Activated naive CD8-positive, alpha-beta T cell (primary cell): ENCODE measurements around the gene GDPGP1.

ENCODE experiments used
- H3K27ac Mint-ChIP-seq: one replicate; pipeline ENCODE4 v1.8.0; 2021; ENCODE audit warnings: mixed read lengths
- H3K27me3 Mint-ChIP-seq: one replicate; pipeline ENCODE4 v1.8.0; 2021; ENCODE audit warnings: mixed read lengths
- H3K36me3 Mint-ChIP-seq: one replicate; pipeline ENCODE4 v1.8.0; 2021; ENCODE audit warnings: mixed read lengths
- H3K4me1 Mint-ChIP-seq: one replicate; pipeline ENCODE4 v1.8.0; 2021; ENCODE audit warnings: low read depth, mixed read lengths
- H3K4me3 Mint-ChIP-seq: one replicate; pipeline ENCODE4 v1.8.0; 2021; ENCODE audit warnings: mild to moderate bottlenecking, mixed read lengths
- H3K9me3 Mint-ChIP-seq: one replicate; pipeline ENCODE4 v1.8.0; 2021; ENCODE audit warnings: low read depth, mixed read lengths

Gene GDPGP1

DNA sequence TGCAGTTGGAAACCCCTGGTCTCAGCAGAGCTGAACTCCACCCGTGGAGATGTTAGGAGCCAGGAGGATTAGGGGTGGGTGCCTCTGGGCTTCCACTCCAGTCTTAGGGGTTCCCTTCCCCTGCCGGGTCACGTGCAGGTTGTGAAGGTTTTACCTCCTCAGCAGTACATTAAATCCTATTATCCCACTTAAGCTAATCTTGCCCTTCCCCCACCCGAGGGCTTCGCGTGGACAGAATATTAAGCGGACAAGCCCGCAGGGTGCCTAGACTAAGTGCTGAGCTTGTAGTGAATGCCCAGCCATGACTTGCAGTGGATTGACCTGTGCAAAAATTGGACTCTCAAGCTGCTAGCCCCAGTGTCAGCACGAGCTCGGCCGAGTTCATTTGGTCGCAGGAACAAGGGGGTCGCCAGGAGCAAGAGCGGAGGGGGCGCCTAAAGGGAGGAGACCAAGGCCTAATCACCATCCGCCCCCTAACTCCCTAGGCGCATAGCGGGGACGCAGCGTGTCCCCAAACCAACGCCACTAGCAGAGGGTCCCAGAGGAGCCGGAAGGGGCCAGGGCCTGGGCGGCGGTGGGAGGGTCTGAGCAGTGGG is 33.4 kb upstream of the GDPGP1 start:
- Mint-ChIP-seq H3K36me3 (no peaks in the 10 kb centered on the region), H3K9me3 (no peaks in the 10 kb centered on the region), H3K4me3 (peak overlapping the region; percentile 91), H3K4me1 (peaks cover 21% of the 10 kb centered on the region), H3K27ac (peak overlapping the region; percentile 82), H3K27me3 (no peaks in the 10 kb centered on the region)

DNA sequence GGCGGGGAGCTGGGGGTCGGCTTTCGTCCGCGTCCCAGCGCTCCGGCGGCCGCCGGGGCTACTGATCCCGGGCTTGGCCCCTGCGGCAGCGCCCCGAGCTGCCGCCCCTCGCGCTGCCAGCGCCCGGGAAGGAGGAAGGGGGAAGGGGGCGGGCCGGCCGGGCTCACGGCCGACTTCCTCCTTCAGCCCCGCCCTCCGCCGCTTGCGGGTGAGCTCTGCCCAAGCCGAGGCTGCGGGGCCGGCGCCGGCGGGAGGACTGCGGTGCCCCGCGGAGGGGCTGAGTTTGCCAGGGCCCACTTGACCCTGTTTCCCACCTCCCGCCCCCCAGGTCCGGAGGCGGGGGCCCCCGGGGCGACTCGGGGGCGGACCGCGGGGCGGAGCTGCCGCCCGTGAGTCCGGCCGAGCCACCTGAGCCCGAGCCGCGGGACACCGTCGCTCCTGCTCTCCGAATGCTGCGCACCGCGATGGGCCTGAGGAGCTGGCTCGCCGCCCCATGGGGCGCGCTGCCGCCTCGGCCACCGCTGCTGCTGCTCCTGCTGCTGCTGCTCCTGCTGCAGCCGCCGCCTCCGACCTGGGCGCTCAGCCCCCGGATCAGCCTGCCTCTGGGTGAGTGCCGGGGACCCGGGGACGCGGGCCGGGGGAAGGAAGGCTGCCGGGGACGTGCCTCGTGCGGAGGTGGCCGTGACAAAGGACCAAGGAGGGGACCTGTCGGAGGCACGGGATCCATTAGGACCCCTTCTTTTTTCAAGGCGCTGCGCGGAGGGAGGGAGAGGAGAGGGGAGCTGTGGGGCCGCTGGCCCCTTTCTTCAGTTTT is 32.7 kb upstream of the GDPGP1 start, which contains the start of gene SEMA4B:
Gene SEMA4B (plus strand): TSS at position 201 of the 814 bp plus-strand sequence. CDS start 249 bp downstream, at position 450.
- Mint-ChIP-seq H3K27me3 (no peaks in the 10 kb centered on the region), H3K27ac (peak within 1 kb of the TSS; percentile 82), H3K36me3 (no peaks in the 10 kb centered on the region), H3K4me1 (peaks cover 21% of the 10 kb centered on the region), H3K4me3 (peak within 1 kb of the TSS; percentile 91), H3K9me3 (no peaks in the 10 kb centered on the region)

DNA sequence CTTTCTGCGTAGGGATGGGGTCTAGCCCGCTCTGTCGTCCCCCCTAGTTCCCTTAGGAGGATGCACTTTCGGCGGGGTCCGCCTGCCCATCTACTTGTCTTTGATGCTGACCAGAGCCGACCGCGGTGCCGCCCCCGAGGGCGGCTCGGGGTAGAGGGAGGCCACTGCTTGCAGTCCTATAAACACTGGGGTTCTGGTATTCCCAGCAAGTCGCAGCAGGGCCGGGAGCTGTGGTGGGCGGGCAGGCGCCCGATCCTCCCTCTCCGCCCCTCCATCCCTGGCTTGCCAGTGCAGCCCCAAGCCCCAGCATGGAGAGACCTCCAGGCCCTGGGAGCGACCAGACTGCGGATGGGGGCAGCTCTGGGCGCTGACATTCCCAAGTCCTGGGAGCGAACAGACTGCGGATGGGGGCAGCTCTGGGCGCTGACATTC is 32.0 kb upstream of the GDPGP1 start:
- Mint-ChIP-seq H3K4me3 (peak overlapping the region; percentile 90), H3K9me3 (no peaks in the 10 kb centered on the region), H3K36me3 (no peaks in the 10 kb centered on the region), H3K27ac (peak overlapping the region; percentile 28), H3K4me1 (peaks cover 21% of the 10 kb centered on the region), H3K27me3 (no peaks in the 10 kb centered on the region)

DNA sequence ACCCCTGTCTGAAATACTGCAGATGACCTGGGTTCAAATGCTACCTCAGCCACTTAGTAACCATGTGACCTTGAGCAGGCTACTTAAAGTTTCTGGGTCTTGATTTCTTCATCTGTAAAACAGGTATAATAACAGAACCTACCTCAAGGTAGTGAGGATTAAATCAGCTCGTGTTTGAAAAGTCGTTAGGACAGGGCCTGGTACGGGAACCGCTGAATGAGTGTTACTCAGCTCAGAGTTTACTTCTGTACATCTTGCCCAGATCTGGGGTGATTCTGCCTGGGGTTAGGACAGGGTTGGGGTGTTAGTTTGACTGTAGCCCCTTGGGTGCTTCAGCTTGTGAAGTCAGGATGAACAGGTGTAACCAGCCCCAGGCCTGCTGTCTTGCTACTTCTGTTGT is 31.1 kb upstream of the GDPGP1 start:
- Mint-ChIP-seq H3K36me3 (no peaks in the 10 kb centered on the region), H3K27me3 (no peaks in the 10 kb centered on the region), H3K9me3 (no peaks in the 10 kb centered on the region), H3K4me3 (peak overlapping the region; percentile 90), H3K27ac (no peak overlapping the region), H3K4me1 (peaks cover 21% of the 10 kb centered on the region)

DNA sequence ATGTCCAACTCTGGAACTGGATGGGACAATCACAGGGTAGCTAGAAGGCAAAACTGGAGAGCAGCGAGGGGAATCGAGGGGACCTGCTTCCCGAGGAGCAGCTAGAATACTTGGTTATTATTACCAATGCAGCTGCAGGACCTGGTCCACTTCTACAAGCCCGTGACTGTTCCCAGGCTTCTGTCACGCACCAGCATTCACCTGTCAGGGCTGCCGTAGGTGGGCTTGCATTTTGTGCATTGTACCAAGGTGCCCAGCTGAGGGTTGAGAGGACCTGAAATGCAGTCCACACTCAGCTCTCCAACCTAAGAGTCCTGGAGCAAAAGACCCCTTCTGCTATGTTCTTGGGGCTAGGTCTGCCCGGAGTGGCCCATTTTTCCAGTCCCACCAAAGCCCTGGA is 30.5 kb upstream of the GDPGP1 start:
- Mint-ChIP-seq H3K9me3 (no peaks in the 10 kb centered on the region), H3K4me3 (no peak overlapping the region), H3K27me3 (no peaks in the 10 kb centered on the region), H3K27ac (no peak overlapping the region), H3K4me1 (peaks cover 19% of the 10 kb centered on the region), H3K36me3 (no peaks in the 10 kb centered on the region)

DNA sequence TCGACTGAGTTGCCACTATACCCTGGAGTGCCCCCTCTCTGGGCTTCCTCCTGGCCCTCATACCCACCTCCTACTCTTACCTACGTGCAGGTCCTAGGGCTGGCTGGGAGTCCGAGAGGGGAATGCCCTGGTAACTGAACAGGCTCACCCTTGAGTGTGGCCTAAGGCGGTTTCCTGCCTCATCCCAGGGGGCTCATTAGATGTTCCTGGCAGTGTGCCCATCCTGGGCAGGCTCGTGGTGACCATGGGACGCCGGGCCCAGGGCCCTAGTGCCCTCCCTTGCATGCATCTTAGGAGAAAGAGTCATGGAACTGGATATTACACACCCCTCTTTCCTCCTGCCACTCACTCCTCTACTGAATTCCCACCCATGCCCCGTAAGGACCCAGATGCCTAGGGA is 30.1 kb upstream of the GDPGP1 start:
- H3K27ac Mint-ChIP-seq, result no peak overlapping the region
- no peak overlapping the region for H3K4me3 Mint-ChIP-seq
- no peaks in the 10 kb centered on the region for H3K9me3 Mint-ChIP-seq
- H3K27me3 Mint-ChIP-seq, result no peaks in the 10 kb centered on the region
- H3K4me1 Mint-ChIP-seq, result peaks cover 18% of the 10 kb centered on the region
- no peaks in the 10 kb centered on the region for H3K36me3 Mint-ChIP-seq

DNA sequence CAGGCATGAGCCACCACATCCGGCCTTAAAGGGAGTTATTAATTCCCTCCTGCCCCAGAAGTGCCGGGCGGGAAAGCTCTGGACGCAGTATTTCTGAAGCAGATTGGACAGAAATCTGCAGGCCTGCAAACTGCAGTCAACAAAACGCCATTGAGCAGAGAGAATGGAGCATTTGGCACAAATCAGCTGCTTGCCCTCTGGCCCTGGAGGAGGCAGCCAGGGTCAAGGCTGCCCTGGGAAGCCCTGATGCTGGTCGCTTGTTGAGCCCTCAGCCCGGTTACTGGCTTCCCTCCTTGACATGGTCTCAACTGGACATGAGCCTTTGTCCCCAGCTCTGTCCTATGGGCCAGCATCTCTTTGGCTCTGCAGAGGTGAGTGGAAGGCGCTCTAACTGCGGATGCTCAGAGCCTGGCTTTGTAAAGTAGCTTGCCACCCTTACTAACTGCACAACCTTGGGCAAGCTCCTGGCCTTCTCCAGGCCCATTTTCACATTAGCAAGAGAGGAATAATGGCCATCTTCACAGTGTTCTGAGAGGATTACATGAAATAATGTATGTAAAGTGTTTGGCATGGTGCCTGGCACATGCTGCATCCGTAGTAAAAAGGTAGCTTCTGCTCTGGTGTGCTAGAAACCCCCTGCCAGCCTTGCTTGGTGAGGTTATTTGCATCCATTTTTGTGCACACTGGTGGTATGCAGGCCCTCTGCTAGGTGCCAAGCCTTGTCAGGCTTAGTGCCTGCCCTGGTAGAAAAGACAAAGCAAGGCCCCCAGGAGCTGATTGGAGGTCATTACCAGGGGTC is 28.8 kb upstream of the GDPGP1 start:
- H3K27ac Mint-ChIP-seq, result no peak overlapping the region
- H3K4me3 Mint-ChIP-seq, result no peak overlapping the region
- H3K4me1 Mint-ChIP-seq, result peaks cover 19% of the 10 kb centered on the region
- no peaks in the 10 kb centered on the region for H3K27me3 Mint-ChIP-seq
- no peaks in the 10 kb centered on the region for H3K9me3 Mint-ChIP-seq
- H3K36me3 Mint-ChIP-seq, result no peaks in the 10 kb centered on the region

DNA sequence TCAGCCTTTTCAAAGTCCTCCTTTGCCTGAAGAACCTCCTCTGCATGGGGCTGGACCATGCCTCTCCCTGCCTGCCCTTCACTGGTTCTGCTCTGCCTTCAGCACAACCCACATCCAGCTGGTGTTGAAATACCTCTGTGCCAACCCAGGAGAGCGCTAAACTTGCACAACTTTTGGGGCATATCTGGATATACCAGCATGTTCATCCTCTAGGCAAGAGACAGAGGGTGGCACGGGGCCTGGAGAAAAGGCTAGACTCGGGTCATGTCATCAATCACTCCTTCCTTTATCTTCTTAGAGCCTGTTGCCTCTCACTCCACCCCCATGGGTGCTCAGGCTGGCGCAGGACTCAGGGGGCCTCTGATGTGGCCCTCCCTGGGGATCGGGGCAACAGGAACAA is 28.1 kb upstream of the GDPGP1 start:
- H3K27me3 Mint-ChIP-seq, result no peaks in the 10 kb centered on the region
- no peak overlapping the region for H3K27ac Mint-ChIP-seq
- peaks cover 20% of the 10 kb centered on the region for H3K4me1 Mint-ChIP-seq

DNA sequence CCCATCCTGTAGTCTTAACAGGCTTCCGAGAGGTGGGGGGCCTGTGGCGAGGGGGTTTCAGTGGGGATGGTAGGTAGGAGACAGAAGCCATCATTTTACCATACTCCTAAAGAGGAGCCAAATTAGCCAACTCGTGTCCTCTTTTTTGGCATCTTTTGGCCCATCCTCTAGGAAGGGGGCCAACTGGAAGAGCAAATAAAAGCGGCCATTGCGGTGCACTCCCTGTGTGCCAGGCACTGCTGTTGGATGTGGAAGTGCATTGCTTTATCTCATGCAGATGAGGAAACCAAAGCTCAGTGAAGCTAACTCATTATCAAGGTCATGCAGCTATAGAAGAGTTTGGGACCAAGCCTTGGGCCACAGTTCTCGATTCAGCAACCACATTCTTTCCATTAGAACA is 26.8 kb upstream of the GDPGP1 start:
- Mint-ChIP-seq H3K4me1 (peaks cover 20% of the 10 kb centered on the region), H3K4me3 (no peak overlapping the region)

More for the DNA sequence above, 28.1 kb upstream of the GDPGP1 start:
- no peak overlapping the region for H3K4me3 Mint-ChIP-seq
- H3K36me3 Mint-ChIP-seq, result no peaks in the 10 kb centered on the region
- H3K9me3 Mint-ChIP-seq, result no peaks in the 10 kb centered on the region

DNA sequence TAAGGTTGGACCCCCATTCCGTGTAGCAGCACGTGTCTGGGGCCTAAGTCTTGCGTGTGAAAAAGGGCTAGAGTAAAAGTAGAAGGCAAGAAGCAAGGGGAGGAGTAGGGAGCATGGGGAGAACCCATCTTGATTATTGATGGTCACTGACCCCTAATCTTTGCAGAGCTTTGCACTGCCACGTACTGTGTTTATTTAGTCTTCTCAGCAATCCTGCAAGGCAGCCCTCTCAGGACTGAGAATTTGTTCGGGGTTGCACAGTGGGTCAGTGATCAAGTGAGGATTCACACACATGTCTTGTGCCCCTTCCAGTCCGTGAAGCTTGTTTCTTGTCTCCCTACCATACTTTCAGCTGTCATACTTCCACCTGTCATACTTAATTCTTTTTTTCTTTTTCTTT is 25.7 kb upstream of the GDPGP1 start:
- peaks cover 12% of the 10 kb centered on the region for H3K4me1 Mint-ChIP-seq
- no peak overlapping the region for H3K4me3 Mint-ChIP-seq
- H3K9me3 Mint-ChIP-seq, result no peaks in the 10 kb centered on the region
- H3K27ac Mint-ChIP-seq, result no peak overlapping the region
- no peaks in the 10 kb centered on the region for H3K36me3 Mint-ChIP-seq
- no peaks in the 10 kb centered on the region for H3K27me3 Mint-ChIP-seq

More for the DNA sequence above, 26.8 kb upstream of the GDPGP1 start:
- Mint-ChIP-seq H3K27ac (no peak overlapping the region), H3K9me3 (no peaks in the 10 kb centered on the region), H3K36me3 (no peaks in the 10 kb centered on the region), H3K27me3 (no peaks in the 10 kb centered on the region)

DNA sequence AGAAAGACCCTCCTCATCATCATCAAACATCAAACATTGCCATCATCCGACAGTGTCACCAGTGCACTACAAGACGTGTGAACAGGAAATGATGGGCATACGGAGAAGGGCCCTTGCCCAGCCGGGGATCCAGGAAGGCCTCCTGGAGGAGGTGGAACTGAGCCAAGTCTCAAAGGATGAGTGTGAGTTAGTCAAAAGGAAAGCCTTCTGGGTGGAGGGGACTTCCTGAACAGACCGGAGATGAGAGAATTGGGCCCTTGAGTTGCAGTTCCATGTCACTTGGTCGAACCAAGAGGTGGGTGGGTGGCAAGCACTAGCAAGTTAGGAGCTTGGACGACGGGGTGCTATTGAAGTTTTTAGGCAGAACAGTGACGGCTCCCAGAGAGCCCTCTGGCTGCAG is 24.4 kb upstream of the GDPGP1 start:
- H3K4me3 Mint-ChIP-seq, result no peak overlapping the region
- H3K36me3 Mint-ChIP-seq, result no peaks in the 10 kb centered on the region
- H3K27ac Mint-ChIP-seq, result no peak overlapping the region

DNA sequence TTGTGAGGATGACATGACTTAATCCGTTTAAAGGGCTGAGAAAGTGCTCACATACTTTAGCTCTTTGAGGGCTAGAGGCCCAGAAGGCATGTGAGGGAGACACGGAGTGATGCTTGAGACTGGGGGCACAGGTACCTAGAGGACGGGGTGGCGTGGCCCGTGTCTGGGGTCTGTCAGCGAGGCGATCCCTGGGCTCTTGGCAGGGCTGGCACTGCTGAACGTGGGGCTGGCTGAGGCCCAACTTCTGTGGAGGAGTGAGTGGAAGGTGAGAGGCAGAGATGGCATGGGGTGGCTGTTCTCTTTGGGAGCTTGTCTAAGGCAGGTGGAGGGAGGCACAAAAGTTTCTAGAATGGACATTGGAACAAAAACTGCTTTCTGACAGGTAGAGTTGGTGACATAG is 23.4 kb upstream of the GDPGP1 start:
- Mint-ChIP-seq H3K36me3 (no peaks in the 10 kb centered on the region), H3K4me3 (no peak overlapping the region), H3K9me3 (no peaks in the 10 kb centered on the region), H3K4me1 (peaks cover 13% of the 10 kb centered on the region), H3K27me3 (no peaks in the 10 kb centered on the region), H3K27ac (no peak overlapping the region)

More for the DNA sequence above, 24.4 kb upstream of the GDPGP1 start:
- Mint-ChIP-seq H3K4me1 (peaks cover 12% of the 10 kb centered on the region), H3K9me3 (no peaks in the 10 kb centered on the region), H3K27me3 (no peaks in the 10 kb centered on the region)

DNA sequence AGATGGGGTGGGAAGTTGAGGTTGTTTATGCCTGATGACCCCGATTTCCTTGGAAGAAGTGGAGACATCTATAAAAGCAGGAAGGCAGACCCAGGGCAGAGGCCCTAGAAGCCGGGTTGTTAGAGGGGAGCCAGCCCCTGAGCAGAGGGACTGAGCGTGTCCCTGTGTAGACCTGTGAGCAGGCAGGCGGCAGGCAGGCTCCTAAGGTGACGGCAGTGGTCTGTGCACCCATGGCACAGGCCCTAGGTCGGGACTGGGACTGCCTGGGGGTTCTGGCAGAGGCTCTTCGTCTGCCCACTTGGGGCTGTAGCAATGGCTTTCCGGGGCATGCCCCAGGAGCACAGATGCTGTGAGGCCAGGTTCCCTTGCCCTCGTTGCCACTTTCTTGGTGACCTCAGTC is 23.0 kb upstream of the GDPGP1 start:
- no peak overlapping the region for H3K4me3 Mint-ChIP-seq
- H3K27ac Mint-ChIP-seq, result no peak overlapping the region
- no peaks in the 10 kb centered on the region for H3K9me3 Mint-ChIP-seq
- H3K4me1 Mint-ChIP-seq, result peaks cover 13% of the 10 kb centered on the region
- no peaks in the 10 kb centered on the region for H3K36me3 Mint-ChIP-seq
- H3K27me3 Mint-ChIP-seq, result no peaks in the 10 kb centered on the region

DNA sequence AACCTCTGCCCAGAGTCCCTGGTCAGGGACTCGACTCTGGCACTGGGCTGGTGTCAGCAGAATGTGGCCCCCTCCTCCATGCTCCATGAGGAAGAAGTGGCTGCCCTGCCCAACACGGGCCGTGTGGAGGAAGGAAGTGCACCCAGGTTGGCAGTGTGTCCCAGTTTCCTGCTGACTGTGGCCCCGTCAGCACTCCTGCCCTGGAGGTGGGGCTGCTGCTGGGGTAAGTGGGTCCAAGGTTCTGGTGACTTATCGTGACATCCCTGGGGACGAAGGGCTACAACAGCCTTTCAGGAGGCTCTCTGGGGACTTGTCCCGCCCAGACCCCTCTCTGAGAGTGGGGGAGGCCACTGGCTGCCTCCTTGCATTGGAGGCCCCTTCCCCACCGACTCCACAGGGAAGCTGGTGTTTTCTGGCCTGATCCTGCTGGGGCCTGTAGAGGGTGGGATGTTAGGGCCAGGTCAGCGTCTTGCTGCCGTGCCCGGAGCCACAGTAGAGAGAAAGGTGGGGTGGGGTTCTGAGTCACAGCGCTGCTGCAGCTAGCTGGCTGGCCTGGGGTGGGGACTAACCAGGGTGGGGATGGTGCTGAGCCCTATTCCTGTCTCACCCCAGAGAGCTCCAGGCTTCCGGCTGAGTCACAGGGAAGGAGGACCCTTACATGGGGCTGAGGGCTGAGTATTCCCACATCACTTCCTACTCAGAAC is 22.4 kb upstream of the GDPGP1 start:
- no peaks in the 10 kb centered on the region for H3K9me3 Mint-ChIP-seq
- no peak overlapping the region for H3K27ac Mint-ChIP-seq
- peaks cover 13% of the 10 kb centered on the region for H3K4me1 Mint-ChIP-seq
- H3K4me3 Mint-ChIP-seq, result no peak overlapping the region
- H3K27me3 Mint-ChIP-seq, result no peaks in the 10 kb centered on the region
- no peaks in the 10 kb centered on the region for H3K36me3 Mint-ChIP-seq
